HG02938 (cell line): ENCODE data around the gene SLC2A10.
"Not testable (repeated sequence)": the region's sequence is repeated elsewhere in the genome, so short reads cannot be mapped to it uniquely, and the experiment has no call there.

Source experiments
- ATAC-seq: cut with Tn5 transposase; IDR thresholded peaks from one replicate; pipeline ENCODE4 v1.9.1; 2021; ENCODE audit warnings: mild to moderate bottlenecking, moderate library complexity; ENCODE audit not compliant: unreplicated experiment

SLC2A10 gene

DNA sequence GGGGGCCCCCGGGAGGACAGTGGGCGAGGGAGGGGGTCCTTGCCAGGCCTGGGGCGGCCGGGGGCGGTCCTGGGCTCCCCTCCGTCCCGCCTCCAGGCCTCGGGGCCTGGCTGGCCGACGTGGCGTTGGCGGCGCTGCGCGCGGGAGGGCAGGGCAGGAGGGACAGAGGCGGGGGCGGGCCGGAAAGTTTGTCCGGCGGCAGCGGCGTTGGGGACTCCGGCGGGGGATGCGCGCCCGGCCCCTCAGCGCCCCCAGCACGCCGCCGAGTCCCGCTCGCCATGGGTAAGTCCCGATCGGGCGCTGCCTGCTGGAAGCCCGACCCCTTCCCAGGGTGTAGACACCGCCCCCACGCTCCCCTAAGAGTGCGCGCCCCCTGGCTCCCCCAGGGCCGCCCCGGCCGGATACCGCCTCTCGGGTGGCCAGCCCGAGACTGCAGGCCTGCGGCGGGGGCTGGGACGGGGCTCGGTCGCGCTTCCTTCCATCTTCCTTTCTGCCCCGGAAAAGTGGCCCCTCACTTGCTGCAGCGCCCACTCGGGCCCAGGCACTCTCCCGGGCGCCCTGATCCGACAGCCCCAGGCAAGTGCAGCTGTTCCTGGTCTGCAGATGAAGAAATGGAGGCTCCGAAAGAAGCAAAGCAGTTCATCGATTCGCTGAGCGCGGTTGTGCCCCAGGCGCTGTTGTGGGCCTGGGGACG lies at the start of gene SLC2A10:
Gene SLC2A10 (plus strand): TSS at position 191 of the 694 bp plus-strand sequence. CDS start 88 bp downstream, at position 279.
- no peak for ATAC-seq

- ATAC-seq, result no peak
Measured at GRCh38 chr20:46660487-46660886, 49.0 kb upstream of the SLC2A10 start.

DNA sequence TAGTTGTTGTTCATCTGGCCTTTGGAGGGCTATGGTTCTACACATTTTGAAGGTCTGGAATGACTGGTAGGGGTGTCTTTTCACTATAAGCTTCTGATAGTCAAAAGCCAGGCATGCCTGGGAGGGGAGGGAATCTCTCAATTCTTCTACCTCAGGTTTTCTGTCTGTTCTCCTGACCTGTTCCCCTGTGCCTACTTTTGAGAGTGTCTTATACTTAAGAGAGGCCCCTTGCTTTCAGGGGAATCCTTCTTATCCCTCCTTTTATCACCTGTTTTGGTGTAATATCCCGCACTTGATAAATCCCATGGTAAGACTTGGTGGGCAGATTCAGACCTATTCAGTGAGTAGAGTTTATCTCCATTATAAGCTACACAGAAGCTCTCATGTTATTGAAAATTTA lies 47.8 kb upstream of the SLC2A10 start:
- ATAC-seq, result no peak

GRCh38 chr20:46663531-46663930 lies 45.9 kb upstream of the SLC2A10 start:
- no peak for ATAC-seq

DNA sequence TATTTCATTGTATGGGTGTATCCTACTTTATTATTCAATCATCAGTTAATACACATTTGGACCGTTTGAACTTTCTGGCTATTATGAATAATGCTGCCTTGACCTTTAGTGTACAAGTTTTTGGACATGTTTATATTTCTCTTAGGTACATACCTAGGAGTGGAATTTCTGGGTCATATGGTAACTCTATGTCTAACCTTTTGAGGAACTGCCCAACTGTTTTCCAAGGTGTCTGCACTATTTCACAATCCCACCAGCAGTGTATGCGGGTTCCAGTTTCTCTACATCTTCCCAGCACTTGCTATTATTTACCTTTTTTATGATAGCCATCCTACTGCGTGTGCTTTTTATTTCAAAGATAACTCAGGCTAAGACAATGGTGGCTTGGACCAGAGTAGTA lies 43.8 kb upstream of the SLC2A10 start:
- no peak for ATAC-seq

DNA sequence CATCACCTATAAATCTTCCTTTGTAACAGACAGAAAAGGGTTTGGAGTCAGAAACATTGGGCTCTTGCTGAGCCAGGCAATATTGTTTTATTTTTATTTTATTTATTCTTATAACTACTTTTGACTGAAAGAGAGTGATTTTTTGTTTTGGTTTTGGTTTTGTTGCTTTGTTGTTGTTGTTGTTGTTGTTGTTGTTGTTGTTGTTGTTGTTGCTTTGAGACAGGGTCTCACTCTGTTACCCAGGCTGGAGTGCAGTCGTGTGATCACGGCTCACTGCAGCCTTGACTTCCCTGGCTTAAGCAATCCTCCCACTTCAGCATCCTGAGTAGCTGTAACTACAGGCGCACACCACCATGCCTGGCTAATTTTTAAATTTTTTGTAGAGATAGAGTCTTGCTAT lies 43.1 kb upstream of the SLC2A10 start:
- ATAC-seq, result no peak

DNA sequence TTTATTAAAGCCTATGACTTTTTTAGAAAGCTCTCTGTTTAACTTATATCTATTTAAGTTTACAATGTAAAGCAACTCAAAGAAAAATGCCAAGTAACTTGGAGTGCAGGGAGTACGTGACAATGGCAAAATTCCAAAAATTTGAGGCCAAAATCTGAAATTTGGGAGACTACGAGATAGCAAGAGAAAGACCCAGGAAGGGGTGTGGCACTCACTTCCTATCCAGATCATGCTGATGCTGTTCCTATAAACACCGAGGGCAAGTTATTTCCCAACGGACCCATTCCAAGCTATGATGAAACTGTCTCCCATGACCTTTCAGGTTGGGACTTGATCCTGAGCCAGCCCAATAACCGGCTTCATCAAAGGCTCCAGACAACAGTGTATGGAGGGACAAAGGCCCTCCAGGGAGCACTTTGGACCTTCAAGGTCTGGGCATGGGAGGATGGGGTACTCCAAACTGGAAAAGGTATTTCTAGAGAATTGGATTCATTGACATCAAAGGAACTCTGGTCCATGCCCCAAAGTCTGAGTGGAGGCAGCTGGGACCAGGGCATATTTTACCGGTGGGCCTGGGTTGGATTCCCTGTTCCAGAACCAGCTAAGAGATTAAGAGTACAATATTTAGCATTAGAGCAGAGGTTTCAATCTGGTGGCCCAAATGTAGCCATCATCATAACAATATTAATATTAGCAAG lies 42.5 kb upstream of the SLC2A10 start:
- ATAC-seq, result no peak

- ATAC-seq, result no peak
Measured at GRCh38 chr20:46670228-46670584, 39.2 kb upstream of the SLC2A10 start.

GRCh38 chr20:46670585-46671584 lies 38.6 kb upstream of the SLC2A10 start:
- ATAC-seq, result no peak

DNA sequence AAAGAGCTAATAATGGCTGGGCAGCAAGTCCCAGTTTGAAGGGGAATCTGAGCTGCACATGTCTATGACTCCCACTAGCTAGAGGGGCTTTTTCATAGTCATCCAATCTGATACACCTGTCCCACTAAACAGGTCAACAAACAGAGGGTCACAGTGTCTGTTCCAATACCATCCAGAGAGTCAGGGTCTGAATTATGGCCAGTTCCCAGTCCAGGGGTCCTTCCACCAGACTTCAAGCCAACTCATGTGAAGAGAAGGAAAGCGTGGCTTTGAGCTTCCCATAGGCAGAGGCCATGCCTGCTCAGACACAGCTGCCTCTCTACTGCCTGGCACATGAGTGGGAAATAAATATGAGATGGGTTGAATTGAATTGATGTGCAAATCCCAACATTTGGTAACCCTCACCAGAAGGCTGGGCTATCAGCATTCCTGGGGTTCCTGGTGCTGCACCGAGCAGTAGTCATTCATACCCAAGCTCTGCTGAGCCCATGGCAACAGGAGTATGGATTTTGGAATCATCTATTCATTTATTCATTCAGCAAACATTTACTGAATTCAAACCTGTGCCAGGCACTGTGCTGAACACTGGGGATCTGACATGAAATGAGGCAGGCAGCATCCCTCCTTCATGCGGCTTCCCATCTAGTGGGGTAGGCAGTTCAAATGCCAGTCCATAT lies 37.4 kb upstream of the SLC2A10 start:
- ATAC-seq, result no peak

DNA sequence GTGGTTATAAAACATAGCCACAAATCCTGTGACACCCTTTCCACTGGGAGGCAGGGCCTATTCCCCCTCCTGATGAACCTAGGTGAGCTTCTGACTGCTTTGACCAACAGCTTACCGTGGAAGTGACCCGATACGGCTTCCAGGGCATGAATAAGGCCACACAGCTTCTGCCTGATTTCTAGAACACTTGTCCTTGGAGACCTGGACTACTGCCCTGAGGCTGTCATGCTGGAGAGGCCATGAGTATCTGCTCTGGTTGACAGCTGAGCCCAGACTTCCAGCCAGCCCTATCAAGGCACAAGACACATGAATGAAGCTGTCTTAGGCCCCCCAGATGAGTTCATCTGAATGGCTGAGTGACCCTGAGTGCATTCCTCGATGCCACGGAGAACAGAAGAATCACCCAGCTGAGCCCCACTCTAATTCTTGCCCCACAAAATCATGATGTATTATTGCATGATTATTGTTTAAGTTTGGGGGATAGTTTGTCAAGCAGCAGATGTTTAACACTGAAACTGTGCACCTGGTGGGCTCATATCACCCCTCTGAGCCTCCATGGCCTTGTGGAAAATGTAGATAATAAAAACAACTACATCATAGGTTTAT lies 36.8 kb upstream of the SLC2A10 start:
- ATAC-seq, result no peak

DNA sequence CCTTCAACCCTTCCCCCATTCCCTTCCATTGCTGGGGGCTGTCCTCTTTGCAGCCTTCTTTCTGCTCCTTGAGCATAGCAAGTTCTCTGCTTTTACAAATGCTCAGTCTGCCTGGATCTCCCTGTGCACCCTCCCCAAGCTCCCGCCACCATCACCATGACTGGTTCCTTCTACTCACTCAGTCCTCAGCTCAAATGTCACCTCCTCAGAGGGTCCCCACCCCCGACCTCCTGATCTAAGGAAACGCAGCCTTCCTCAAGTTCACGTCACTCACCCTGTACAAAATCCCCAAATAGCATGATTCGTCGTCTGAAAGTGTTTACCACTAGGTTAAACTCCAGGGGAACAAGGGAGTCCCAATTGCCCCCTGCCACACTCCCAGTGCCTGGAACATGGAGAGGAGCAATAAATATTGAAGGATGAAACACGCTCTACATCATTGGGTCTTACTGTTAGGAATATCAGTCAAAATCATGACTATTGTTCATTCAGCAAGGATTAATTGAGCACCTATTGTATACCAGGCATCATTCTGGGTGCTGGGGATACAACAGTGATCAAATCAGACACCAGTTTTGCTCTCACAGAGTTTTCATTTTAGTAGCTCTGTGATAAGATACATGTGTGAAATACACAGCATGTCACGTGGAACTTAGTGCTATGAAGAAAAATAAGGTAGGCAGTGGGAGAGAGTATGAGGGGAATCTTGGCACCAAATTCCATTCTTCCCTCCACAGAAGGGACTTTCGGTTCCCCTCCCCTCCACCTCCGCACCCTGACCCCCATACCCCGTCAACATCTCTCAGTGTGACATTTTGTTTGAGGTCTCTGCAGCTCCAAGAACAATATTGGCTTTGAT lies 35.8 kb upstream of the SLC2A10 start:
- no peak for ATAC-seq

DNA sequence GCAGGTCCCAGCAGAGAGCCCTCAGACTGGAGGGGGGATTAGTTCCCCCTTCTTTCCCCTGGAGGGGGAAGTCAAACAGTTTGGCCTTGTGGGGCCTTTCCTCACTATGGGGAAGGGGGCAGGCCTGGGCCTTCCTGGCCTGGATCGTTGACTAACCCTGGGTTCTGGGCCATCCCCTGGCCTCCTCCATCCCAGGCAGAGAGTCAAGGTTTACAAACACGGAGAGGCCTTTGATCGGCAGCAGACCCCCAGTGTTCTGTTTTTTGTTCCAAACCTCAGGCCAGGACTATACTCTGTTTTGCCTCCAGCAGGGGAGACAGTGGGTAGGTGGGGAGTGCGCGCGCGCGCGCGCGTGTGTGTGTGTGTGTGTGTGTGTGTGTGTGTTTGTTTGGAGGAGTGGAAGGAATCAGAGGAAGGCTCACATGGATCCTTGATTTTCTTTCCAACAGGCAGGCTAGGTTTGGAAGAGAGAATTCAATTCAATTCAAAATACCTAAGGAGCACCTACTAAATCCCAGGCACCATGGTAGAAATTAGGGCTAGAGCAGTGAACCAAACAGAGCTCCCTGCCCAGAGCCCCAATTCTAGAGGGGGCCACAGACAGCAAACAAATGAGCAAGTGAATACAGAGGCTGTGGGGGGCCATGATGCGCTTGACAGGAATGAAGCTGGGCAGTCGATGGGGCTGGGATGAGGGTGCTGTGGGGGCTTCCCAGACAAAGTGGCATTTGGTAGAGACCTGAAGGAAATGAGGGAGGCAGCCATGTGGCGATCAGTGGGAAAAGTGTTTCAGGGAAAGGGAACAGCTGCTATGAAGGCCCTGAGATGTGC lies 35.0 kb upstream of the SLC2A10 start:
- ATAC-seq, result no peak

DNA sequence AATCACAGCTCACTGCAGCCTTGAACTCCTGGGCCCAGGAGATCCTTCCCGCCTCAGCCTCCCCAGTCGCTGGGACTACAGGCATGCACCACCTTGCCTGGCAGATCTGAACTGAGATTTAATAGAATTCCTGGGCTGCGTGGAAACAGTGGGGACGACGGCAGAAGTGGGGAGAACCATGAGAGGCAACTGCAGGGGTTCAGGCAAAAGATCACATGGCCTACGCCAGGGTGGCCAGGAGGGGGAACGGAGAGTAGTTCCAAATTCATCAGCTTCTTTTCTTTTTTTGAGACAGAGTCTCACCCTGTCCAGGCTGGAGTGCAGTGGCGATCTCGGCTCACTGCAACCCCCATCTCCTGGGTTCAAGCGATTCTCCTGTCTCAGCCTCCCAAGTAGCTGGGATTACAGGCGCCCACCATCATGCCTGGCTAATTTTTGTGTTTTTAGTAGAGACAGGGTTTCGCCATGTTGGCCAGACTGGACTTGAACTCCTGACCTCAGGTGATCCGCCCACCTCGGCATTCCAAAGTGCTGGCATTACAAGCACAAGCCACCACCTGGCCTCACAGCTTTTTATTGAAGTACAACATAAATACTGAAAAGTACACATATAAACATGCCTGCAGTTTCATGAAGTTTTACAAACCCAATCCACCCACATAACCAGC lies 32.7 kb upstream of the SLC2A10 start:
- not testable (repeated sequence) for ATAC-seq

- ATAC-seq, result no peak
Measured at GRCh38 chr20:46677608-46678007, 31.8 kb upstream of the SLC2A10 start.

DNA sequence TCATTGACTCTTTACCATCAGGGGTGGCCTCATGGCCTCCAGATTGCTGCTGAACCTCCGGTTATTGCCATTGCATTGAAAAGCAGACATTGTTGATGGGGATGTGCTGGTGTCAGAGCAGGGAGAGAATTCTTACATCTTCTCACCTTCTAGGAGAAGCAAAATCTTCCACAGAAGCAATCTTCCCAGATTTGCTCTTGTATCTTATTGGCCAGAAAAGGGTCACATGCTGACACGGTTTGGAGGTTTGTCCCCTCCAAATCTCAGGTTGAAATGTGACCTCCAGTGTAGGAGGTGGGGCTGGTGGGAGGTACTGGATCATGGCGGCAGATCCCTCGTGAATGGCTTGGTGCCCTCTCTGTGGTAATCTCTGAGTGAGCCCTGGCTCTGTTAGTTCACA lies 30.9 kb upstream of the SLC2A10 start:
- ATAC-seq, result no peak

- no peak for ATAC-seq
Measured at GRCh38 chr20:46680684-46681031, 28.8 kb upstream of the SLC2A10 start.
